ENCODE results near the gene ZNF625.
"Not testable (repeated sequence)": the region's sequence is repeated elsewhere in the genome, so short reads cannot be mapped to it uniquely, and the experiment has no call there.

ZNF625 gene

GRCh38 chr19:12111943-12112637, 44.4 kb downstream of the ZNF625 start:
- H3K4me1 Mint-ChIP-seq (ENCODE audit: low read depth) = no peaks in the 10 kb centered on the region
- H3K27me3 Mint-ChIP-seq = no peaks in the 10 kb centered on the region
- no peak overlapping the region for H3K4me3 Mint-ChIP-seq
- no peak overlapping the region for H3K27ac Mint-ChIP-seq
- H3K36me3 Mint-ChIP-seq (ENCODE audit: low read depth) = peaks cover 60% of the 10 kb centered on the region
- intact Hi-C loops (cut with micrococcal nuclease) = no loop called here
- H3K9me3 Mint-ChIP-seq = peaks cover 81% of the 10 kb centered on the region

GRCh38 chr19:12111176-12111575, 45.4 kb downstream of the ZNF625 start:
- no peaks in the 10 kb centered on the region for H3K4me1 Mint-ChIP-seq (ENCODE audit: low read depth)
- intact Hi-C loops (cut with micrococcal nuclease) = no loop called here
- H3K9me3 Mint-ChIP-seq = peaks cover 81% of the 10 kb centered on the region
- no peaks in the 10 kb centered on the region for H3K27me3 Mint-ChIP-seq
- H3K27ac Mint-ChIP-seq = no peak overlapping the region
- H3K4me3 Mint-ChIP-seq = no peak overlapping the region
- peaks cover 67% of the 10 kb centered on the region for H3K36me3 Mint-ChIP-seq (ENCODE audit: low read depth)

GRCh38 chr19:12103909-12104308, 52.6 kb downstream of the ZNF625 start:
- Mint-ChIP-seq H3K9me3 (peaks cover 38% of the 10 kb centered on the region), H3K36me3 (ENCODE audit: low read depth) (peaks cover 22% of the 10 kb centered on the region)
- intact Hi-C loops (cut with micrococcal nuclease); H3K27me3 Mint-ChIP-seq; H3K27ac Mint-ChIP-seq; H3K4me3 Mint-ChIP-seq; H3K4me1 Mint-ChIP-seq (ENCODE audit: low read depth): not testable (repeated sequence)

GRCh38 chr19:12098040-12098439, 58.5 kb downstream of the ZNF625 start:
- peaks cover 33% of the 10 kb centered on the region for H3K36me3 Mint-ChIP-seq (ENCODE audit: low read depth)
- no peak overlapping the region for H3K4me3 Mint-ChIP-seq
- H3K4me1 Mint-ChIP-seq (ENCODE audit: low read depth) = peaks cover 10% of the 10 kb centered on the region
- H3K9me3 Mint-ChIP-seq = peaks cover 49% of the 10 kb centered on the region
- intact Hi-C loops (cut with micrococcal nuclease) = no loop called here
- no peak overlapping the region for H3K27ac Mint-ChIP-seq
- no peaks in the 10 kb centered on the region for H3K27me3 Mint-ChIP-seq

- Mint-ChIP-seq H3K27me3 (no peaks in the 10 kb centered on the region), H3K36me3 (ENCODE audit: low read depth) (peaks cover 23% of the 10 kb centered on the region), H3K27ac (no peak overlapping the region), H3K4me3 (no peak overlapping the region), H3K4me1 (ENCODE audit: low read depth) (peaks cover 19% of the 10 kb centered on the region), H3K9me3 (peaks cover 44% of the 10 kb centered on the region)
- intact Hi-C loops (cut with micrococcal nuclease) = no loop called here
Measured at GRCh38 chr19:12095111-12095790, 61.3 kb downstream of the ZNF625 start.
